Lung microvascular endothelial cell (primary cell): ENCODE results near the gene VPREB3. TPM values are rescaled to one million over a fixed set of nuclear protein-coding genes. Genes with fewer than 3 reads are reported as not detected.

Experiments
- total RNA-seq: library from RNA; depleted of rRNA; stranded (reverse); fragments of >200 nt; gene quantifications from 2 replicates; pipeline ENCODE4 v1.2.1, GENCODE V29; 2014

VPREB3 gene
- total RNA-seq, 1 donor from 2014 or later: not detected

Other genes with a start within 250 kb of the VPREB3 start
- gene IGLL1, start 174.1 kb downstream of the VPREB3 start, total RNA-seq: not detected in 2 replicates
- not detected in 2 replicates for gene DRICH1, start 122.1 kb downstream of the VPREB3 start, total RNA-seq
- gene RGL4, start 63.4 kb downstream of the VPREB3 start, total RNA-seq: not detected in 2 replicates
- 1.3 and 1.8 TPM in 2 replicates for gene ZNF70, start 3.3 kb downstream of the VPREB3 start, total RNA-seq
- gene C22orf15, start 8.6 kb upstream of the VPREB3 start, total RNA-seq: under 0.01 and 0.44 TPM in 2 replicates
- gene CHCHD10, start 13.5 kb upstream of the VPREB3 start, total RNA-seq: 5.7 and 10.3 TPM in 2 replicates
- 3.4 and 5.0 TPM in 2 replicates for gene MMP11, start 18.4 kb upstream of the VPREB3 start, total RNA-seq
- gene SMARCB1, start 32.5 kb upstream of the VPREB3 start, total RNA-seq: 20.3 and 21.8 TPM in 2 replicates
- gene DERL3, start 84.6 kb upstream of the VPREB3 start, total RNA-seq: 0.40 and 0.44 TPM in 2 replicates
- 4.0 and 4.4 TPM in 2 replicates for gene SLC2A11, start 103.5 kb upstream of the VPREB3 start, total RNA-seq
- 331 and 355 TPM in 2 replicates for gene MIF, start 140.0 kb upstream of the VPREB3 start, total RNA-seq
- 0.65 and 4.0 TPM in 2 replicates for gene GSTT2B, start 206.8 kb upstream of the VPREB3 start, total RNA-seq
- 4.4 and 6.5 TPM in 2 replicates for gene DDTL, start 212.5 kb upstream of the VPREB3 start, total RNA-seq
- gene DDT, start 220.0 kb upstream of the VPREB3 start, total RNA-seq: 106 and 113 TPM in 2 replicates
- 0.20 TPM in 1 of 2 replicates, not detected in the other for gene GSTT2, start 225.7 kb upstream of the VPREB3 start, total RNA-seq